ENCODE measurements around the gene FBLN5. TPM values are rescaled to one million over a fixed set of nuclear protein-coding genes. Genes with fewer than 3 reads are reported as not detected.

The FBLN5 gene
- total and polyA plus RNA-seq, 9 of the 15 experiments (the other 6 are each of a cell fraction or from before 2014, with no cell fraction given), result 0.11 to 0.22 TPM; not detected in 7

DNA sequence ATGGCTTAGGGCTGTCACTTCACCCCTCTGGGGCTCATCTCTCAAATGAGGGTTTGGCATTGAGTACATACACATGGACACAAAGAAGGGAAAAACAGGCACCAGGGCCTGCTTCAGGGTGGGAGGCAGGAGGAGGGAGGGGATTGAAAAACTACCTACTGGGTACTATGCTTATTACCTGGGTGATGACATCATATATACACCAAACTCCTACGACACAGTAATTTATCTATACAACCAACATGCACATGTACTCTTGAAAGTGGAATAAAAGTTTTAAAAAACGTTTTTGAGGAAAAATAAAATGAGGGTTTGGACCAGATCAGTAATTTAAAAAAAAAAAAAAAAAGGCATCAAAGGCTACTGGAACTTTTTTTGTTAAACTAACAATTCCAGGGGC is 76.6 kb downstream of the FBLN5 start:
- CTCF ChIA-PET (ENCODE audit: low intra/inter-chr PET ratio), result no interaction called here
- no TSS peak for BruUV-seq (replicated peaks)
- Histone ChIP-seq H3K4me3 (no peak overlapping the region), H3K9ac (ENCODE audit: insufficient read depth in 1 of 2, low read depth in 2 of 2, low read length in 2 of 2) (no peak overlapping the region), H3K4me1 (replicated peaks in 1 of 2; ENCODE audit: control insufficient read depth in 2 of 2, insufficient read depth in 2 of 2, low read length in 2 of 2) (no peaks in the 10 kb centered on the region; a peak in 1 of 5 replicates), H4K20me1 (replicated peaks; ENCODE audit: control insufficient read depth, insufficient read depth, low read length) (no peaks in the 10 kb centered on the region; the same call in 1 of the 2 replicates), H3K36me3 (ENCODE audit: control insufficient read depth, insufficient read depth, low read length) (no peaks in the 10 kb centered on the region), H3K79me2 (ENCODE audit: control insufficient read depth, insufficient read depth, low read length) (no peaks in the 10 kb centered on the region), H3K27me3 (ENCODE audit: control insufficient read depth in 2 of 2, insufficient read depth in 2 of 2, low read length in 2 of 2) (peaks cover 0 to 26% of the 10 kb centered on the region in 2 experiments; a peak in 2 of 5 replicates), H3K9me1 (ENCODE audit: control insufficient read depth, insufficient read depth, low read length) (no peaks in the 10 kb centered on the region), H2AFZ (ENCODE audit: low read depth, low read length) (no peak overlapping the region), H3K4me2 (ENCODE audit: insufficient read depth, low read length) (no peak overlapping the region), H3K9me3 (replicated peaks; ENCODE audit: control insufficient read depth, insufficient read depth, low read depth, low read length) (no peaks in the 10 kb centered on the region), H3K27ac (ENCODE audit: extremely low read depth, low read depth, low read length) (no peak overlapping the region)
- DNase-seq (ENCODE audit: extremely low read depth in 1 of 4, low spot score in 3 of 4) (no peak), ATAC-seq (no peak), FAIRE-seq (no peak)
- TF ChIP-seq, protein P1, sequence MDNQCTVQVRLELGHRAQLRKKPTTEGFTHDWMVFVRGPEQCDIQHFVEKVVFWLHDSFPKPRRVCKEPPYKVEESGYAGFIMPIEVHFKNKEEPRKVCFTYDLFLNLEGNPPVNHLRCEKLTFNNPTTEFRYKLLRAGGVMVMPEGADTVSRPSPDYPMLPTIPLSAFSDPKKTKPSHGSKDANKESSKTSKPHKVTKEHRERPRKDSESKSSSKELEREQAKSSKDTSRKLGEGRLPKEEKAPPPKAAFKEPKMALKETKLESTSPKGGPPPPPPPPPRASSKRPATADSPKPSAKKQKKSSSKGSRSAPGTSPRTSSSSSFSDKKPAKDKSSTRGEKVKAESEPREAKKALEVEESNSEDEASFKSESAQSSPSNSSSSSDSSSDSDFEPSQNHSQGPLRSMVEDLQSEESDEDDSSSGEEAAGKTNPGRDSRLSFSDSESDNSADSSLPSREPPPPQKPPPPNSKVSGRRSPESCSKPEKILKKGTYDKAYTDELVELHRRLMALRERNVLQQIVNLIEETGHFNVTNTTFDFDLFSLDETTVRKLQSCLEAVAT (IDR thresholded peaks at IDR 0.05), result no peak
- no peak for TF ChIP-seq RBM34 (IDR thresholded peaks at IDR 0.05; ENCODE audit: borderline replicate concordance, insufficient read depth, low read length)
- no peak for TF ChIP-seq ZNF282 (CRISPR knock-in tag; IDR thresholded peaks at IDR 0.05)
- TF ChIP-seq KLF16 (IDR thresholded peaks at IDR 0.05), result no peak
- TF ChIP-seq BRD9 (IDR thresholded peaks at IDR 0.05; ENCODE audit: low read depth, partially characterized antibody), result no peak
- TF ChIP-seq ILF3 (IDR thresholded peaks at IDR 0.05; ENCODE audit: borderline replicate concordance), result no peak
- no peak for TF ChIP-seq ZNF507 (tag; conservative IDR thresholded peaks at IDR 0.05)
- no peak for TF ChIP-seq TSC22D4 (tag; IDR thresholded peaks at IDR 0.05)
- no peak for TF ChIP-seq SP2 (IDR thresholded peaks at IDR 0.05; ENCODE audit: extremely low read depth, low read depth, low read length, poor library complexity, severe bottlenecking)
- POLR2A ChIA-PET, result no interaction called here
- intact Hi-C loops (cut with micrococcal nuclease), result no loop called here
- in situ Hi-C loops (cut with MboI), result no loop called here
- WGBS (ENCODE audit: insufficient coverage, low coverage, missing lambda C conversion rate), result 0% methylated on average over 1 of the region's 2 CpGs

Data from K562 (cell line).